ENCODE data around the gene C3orf52. TPM values are rescaled to one million over a fixed set of nuclear protein-coding genes. Genes with fewer than 3 reads are reported as not detected.

Gene C3orf52
- total RNA-seq, 1 donor from 2014 or later: 1.4 TPM

GRCh38 chr3:112043621-112044201 is 42.5 kb upstream of the C3orf52 start:
- Mint-ChIP-seq H3K27ac (ENCODE audit: unreplicated experiment) (no peak overlapping the region), H3K9me3 (ENCODE audit: unreplicated experiment) (no peaks in the 10 kb centered on the region), H3K27me3 (ENCODE audit: unreplicated experiment) (no peaks in the 10 kb centered on the region), H3K4me3 (ENCODE audit: unreplicated experiment) (no peak overlapping the region), H3K36me3 (ENCODE audit: unreplicated experiment) (no peaks in the 10 kb centered on the region), H3K4me1 (ENCODE audit: low read depth, unreplicated experiment) (no peaks in the 10 kb centered on the region)
- peak; percentile 93 for TF ChIP-seq CTCF (IDR thresholded peaks at IDR 0.05; ENCODE audit: partially characterized antibody, unreplicated experiment)
- DNase-seq: peak; percentile 31

GRCh38 chr3:112046599-112046998 is 39.6 kb upstream of the C3orf52 start:
- H3K9me3 Mint-ChIP-seq (ENCODE audit: unreplicated experiment): peaks cover 1% of the 10 kb centered on the region
- no peak overlapping the region for H3K27ac Mint-ChIP-seq (ENCODE audit: unreplicated experiment)
- H3K4me3 Mint-ChIP-seq (ENCODE audit: unreplicated experiment): no peak overlapping the region
- H3K27me3 Mint-ChIP-seq (ENCODE audit: unreplicated experiment): no peaks in the 10 kb centered on the region
- H3K36me3 Mint-ChIP-seq (ENCODE audit: unreplicated experiment): no peaks in the 10 kb centered on the region
- TF ChIP-seq CTCF (IDR thresholded peaks at IDR 0.05; ENCODE audit: partially characterized antibody, unreplicated experiment): no peak
- no peak for DNase-seq
- no peaks in the 10 kb centered on the region for H3K4me1 Mint-ChIP-seq (ENCODE audit: low read depth, unreplicated experiment)

- Mint-ChIP-seq H3K4me1 (ENCODE audit: low read depth, unreplicated experiment) (no peaks in the 10 kb centered on the region), H3K9me3 (ENCODE audit: unreplicated experiment) (peaks cover 1% of the 10 kb centered on the region), H3K27ac (ENCODE audit: unreplicated experiment) (no peak overlapping the region), H3K27me3 (ENCODE audit: unreplicated experiment) (no peaks in the 10 kb centered on the region), H3K36me3 (ENCODE audit: unreplicated experiment) (no peaks in the 10 kb centered on the region), H3K4me3 (ENCODE audit: unreplicated experiment) (no peak overlapping the region)
- no peak for DNase-seq
- TF ChIP-seq CTCF (IDR thresholded peaks at IDR 0.05; ENCODE audit: partially characterized antibody, unreplicated experiment): no peak
Measured at GRCh38 chr3:112047264-112047663, 38.9 kb upstream of the C3orf52 start.

- TF ChIP-seq CTCF (IDR thresholded peaks at IDR 0.05; ENCODE audit: partially characterized antibody, unreplicated experiment): no peak
- no peak for DNase-seq
Measured at GRCh38 chr3:112048911-112049310, 37.3 kb upstream of the C3orf52 start.

GRCh38 chr3:112053229-112053628 is 33.0 kb upstream of the C3orf52 start:
- Mint-ChIP-seq H3K36me3 (ENCODE audit: unreplicated experiment) (no peaks in the 10 kb centered on the region), H3K4me3 (ENCODE audit: unreplicated experiment) (no peak overlapping the region), H3K27me3 (ENCODE audit: unreplicated experiment) (no peaks in the 10 kb centered on the region), H3K4me1 (ENCODE audit: low read depth, unreplicated experiment) (no peaks in the 10 kb centered on the region), H3K27ac (ENCODE audit: unreplicated experiment) (no peak overlapping the region), H3K9me3 (ENCODE audit: unreplicated experiment) (peaks cover 1% of the 10 kb centered on the region)
- no peak for DNase-seq
- TF ChIP-seq CTCF (IDR thresholded peaks at IDR 0.05; ENCODE audit: partially characterized antibody, unreplicated experiment): no peak

More at GRCh38 chr3:112048911-112049310, 37.3 kb upstream of the C3orf52 start:
- H3K27me3 Mint-ChIP-seq (ENCODE audit: unreplicated experiment): no peaks in the 10 kb centered on the region
- no peak overlapping the region for H3K27ac Mint-ChIP-seq (ENCODE audit: unreplicated experiment)
- no peak overlapping the region for H3K4me3 Mint-ChIP-seq (ENCODE audit: unreplicated experiment)
- H3K4me1 Mint-ChIP-seq (ENCODE audit: low read depth, unreplicated experiment): no peaks in the 10 kb centered on the region
- H3K9me3 Mint-ChIP-seq (ENCODE audit: unreplicated experiment): peaks cover 1% of the 10 kb centered on the region
- H3K36me3 Mint-ChIP-seq (ENCODE audit: unreplicated experiment): no peaks in the 10 kb centered on the region

Data from glutamatergic neuron (in vitro differentiated cells).